Vagina (tissue), 2 donors: ENCODE results near the gene FIBCD1.

ENCODE experiments used
- POLR2A ChIP-seq, 2 donors: fragments of 450-650 bp; IDR thresholded peaks; one replicate each; pipeline ENCODE4 v1.6.1; 2017; ENCODE audit warnings: antibody characterized with exemption in 2 of 2, mild to moderate bottlenecking in 2 of 2, moderate library complexity in 2 of 2
- TF ChIP-seq, protein P1 (sequence below), 3 experiments: fragments of 450-650 bp in 2 of 3; fragments of 200-600 bp in 1 of 3; sonication (generic) in 1 of 3; IDR thresholded peaks; one replicate each; pipeline ENCODE4 v1.5.1; 2017 to 2019; ENCODE audit warnings: antibody characterized with exemption in 3 of 3, mild to moderate bottlenecking in 2 of 3, moderate library complexity in 2 of 3

DNA sequence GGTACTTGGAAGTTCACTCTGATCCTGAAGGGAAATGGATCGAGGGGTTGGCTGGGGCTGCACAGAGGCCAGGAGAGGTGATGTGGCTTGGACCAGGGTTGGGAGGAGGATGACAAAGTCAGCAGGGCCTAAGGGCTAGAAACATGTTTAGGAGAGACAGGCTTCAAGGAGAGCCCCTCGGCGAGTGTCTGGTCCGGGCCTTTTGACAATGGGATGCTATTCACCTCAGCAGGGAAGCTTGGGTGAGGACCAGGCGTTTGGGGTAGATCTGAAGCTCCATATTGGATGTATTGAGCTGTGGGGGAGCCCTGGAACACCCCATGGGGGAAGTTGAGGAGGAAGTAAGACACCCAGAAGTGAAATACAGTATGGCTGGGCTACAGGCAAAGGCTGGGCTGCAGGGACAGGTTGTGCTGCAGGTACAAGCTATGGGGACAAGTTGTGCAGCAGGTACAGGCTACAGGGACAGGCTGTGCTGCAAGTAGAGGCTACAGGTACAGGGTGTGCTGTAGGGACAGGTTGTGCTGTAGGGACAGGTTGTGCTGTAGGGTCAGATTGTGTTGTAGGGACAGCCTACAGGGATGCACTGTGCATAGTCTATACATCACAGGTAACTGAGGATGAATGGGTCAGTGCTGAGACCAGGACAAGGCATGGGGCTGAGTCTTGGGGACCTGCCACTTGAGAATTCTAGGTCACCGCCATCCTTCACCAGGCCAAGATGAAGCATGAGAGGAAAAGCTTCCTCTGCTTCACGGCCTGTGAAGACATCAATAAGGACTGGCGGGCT is 22.7 kb upstream of the FIBCD1 start:
- TF ChIP-seq POLR2A (IDR thresholded peaks at IDR 0.05) = no peak
- TF ChIP-seq, protein P1, sequence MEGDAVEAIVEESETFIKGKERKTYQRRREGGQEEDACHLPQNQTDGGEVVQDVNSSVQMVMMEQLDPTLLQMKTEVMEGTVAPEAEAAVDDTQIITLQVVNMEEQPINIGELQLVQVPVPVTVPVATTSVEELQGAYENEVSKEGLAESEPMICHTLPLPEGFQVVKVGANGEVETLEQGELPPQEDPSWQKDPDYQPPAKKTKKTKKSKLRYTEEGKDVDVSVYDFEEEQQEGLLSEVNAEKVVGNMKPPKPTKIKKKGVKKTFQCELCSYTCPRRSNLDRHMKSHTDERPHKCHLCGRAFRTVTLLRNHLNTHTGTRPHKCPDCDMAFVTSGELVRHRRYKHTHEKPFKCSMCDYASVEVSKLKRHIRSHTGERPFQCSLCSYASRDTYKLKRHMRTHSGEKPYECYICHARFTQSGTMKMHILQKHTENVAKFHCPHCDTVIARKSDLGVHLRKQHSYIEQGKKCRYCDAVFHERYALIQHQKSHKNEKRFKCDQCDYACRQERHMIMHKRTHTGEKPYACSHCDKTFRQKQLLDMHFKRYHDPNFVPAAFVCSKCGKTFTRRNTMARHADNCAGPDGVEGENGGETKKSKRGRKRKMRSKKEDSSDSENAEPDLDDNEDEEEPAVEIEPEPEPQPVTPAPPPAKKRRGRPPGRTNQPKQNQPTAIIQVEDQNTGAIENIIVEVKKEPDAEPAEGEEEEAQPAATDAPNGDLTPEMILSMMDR (IDR thresholded peaks at IDR 0.05) = no peak
